SK-N-SH (cell line): ENCODE results near the gene MYO5C. TPM values are rescaled to one million over a fixed set of nuclear protein-coding genes. Genes with fewer than 3 reads are reported as not detected.

Source experiments
- CTCF ChIA-PET: fragments of 300-600, 350-600 bp; formaldehyde crosslinking; extraction: SDS; loops from one replicate; lab custom pipeline; 2021; lab: Yijun Ruan, JAX
- POLR2A ChIA-PET: fragments of 350-600 bp; sonication (Branson Sonifier 250); formaldehyde crosslinking; extraction: SDS; loops from one replicate; lab custom pipeline; 2020; ENCODE audit warnings: antibody characterized with exemption, inconsistent platforms; lab: Yijun Ruan, JAX
- DNase-seq: peaks from one replicate; pipeline ENCODE4 v3.0.0; 2012
- H2AFZ ChIP-seq: fragments of 200-600 bp; sonication (generic); 2 replicates; pipeline ENCODE4 v1.8.1; 2016; ENCODE audit warnings: antibody characterized with exemption, mild to moderate bottlenecking, low read depth
- H3F3A ChIP-seq: fragments of 200-600 bp; sonication (generic); replicated peaks from 2 replicates; pipeline ENCODE3; 2016; ENCODE audit warnings: antibody characterized with exemption, mild to moderate bottlenecking; ENCODE audit not compliant: insufficient read depth
- H3K27ac ChIP-seq, 2 experiments: fragments of 200-500 bp in 1 of 2; fragments of 200-600 bp in 1 of 2; sonication (Bioruptor generic) in 1 of 2; sonication (generic), shearing (Covaris generic) in 1 of 2; 2 replicates each; pipeline versions ENCODE4 v1.5.1 to v1.6.1; 2014 to 2016; ENCODE audit warnings: low read depth in 2 of 2, inconsistent platforms in 1 of 2, low read length in 1 of 2, mild to moderate bottlenecking in 1 of 2, mixed read lengths in 1 of 2
- H3K27me3 ChIP-seq: fragments of 200-600 bp; sonication (generic), shearing (Covaris generic); 2 replicates; pipeline ENCODE4 v1.6.1; 2016; ENCODE audit warnings: mixed run types; ENCODE audit not compliant: insufficient read depth
- H3K36me3 ChIP-seq, 2 experiments: fragments of 200-500 bp in 1 of 2; fragments of 200-600 bp in 1 of 2; sonication (Bioruptor generic) in 1 of 2; sonication (generic) in 1 of 2; replicated peaks in 1 of 2; 2 replicates each; pipeline versions ENCODE3 to v1.5.1; 2014 to 2016; ENCODE audit warnings: low read length in 1 of 2, mild to moderate bottlenecking in 1 of 2; ENCODE audit not compliant: insufficient read depth in 2 of 2, control insufficient read depth in 1 of 2
- H3K4me1 ChIP-seq, 2 experiments: fragments of 200-500 bp in 1 of 2; fragments of 200-600 bp in 1 of 2; sonication (Bioruptor generic) in 1 of 2; sonication (generic), shearing (Covaris generic) in 1 of 2; 2 replicates each; pipeline versions ENCODE4 v1.5.1 to v1.6.1; 2014 to 2016; ENCODE audit warnings: low read depth in 1 of 2, low read length in 1 of 2, mixed run types in 1 of 2; ENCODE audit not compliant: insufficient read depth in 2 of 2, control insufficient read depth in 1 of 2
- H3K4me2 ChIP-seq: fragments of 200-600 bp; sonication (generic), shearing (Covaris generic); 2 replicates; pipeline ENCODE4 v1.6.1; 2017; ENCODE audit warnings: mixed run types
- H3K4me3 ChIP-seq, 2 experiments: fragments of 200-500 bp in 1 of 2; fragments of 200-600 bp in 1 of 2; sonication (Bioruptor generic) in 1 of 2; sonication (generic), shearing (Covaris generic) in 1 of 2; 2 replicates each; pipeline versions ENCODE4 v1.5.1 to v1.8.1; 2014 to 2016; ENCODE audit warnings: low read depth in 2 of 2, inconsistent platforms in 1 of 2, low read length in 1 of 2, mild to moderate bottlenecking in 1 of 2, mixed read lengths in 1 of 2, moderate library complexity in 1 of 2
- H3K79me2 ChIP-seq: fragments of 200-600 bp; sonication (generic); 2 replicates; pipeline ENCODE4 v1.8.1; 2017; ENCODE audit warnings: mild to moderate bottlenecking; ENCODE audit not compliant: insufficient read depth
- H3K9ac ChIP-seq: fragments of 200-600 bp; sonication (generic); 2 replicates; pipeline ENCODE4 v1.6.1; 2017; ENCODE audit warnings: mixed run types
- H3K9me2 ChIP-seq: fragments of 200-600 bp; sonication (generic); 2 replicates; pipeline ENCODE4 v1.6.1; 2017; ENCODE audit warnings: mixed run types
- H3K9me3 ChIP-seq: fragments of 200-600 bp; sonication (generic); 2 replicates; pipeline ENCODE4 v1.6.1; 2017; ENCODE audit warnings: mixed run types, mild to moderate bottlenecking, moderate library complexity
- H4K20me1 ChIP-seq: fragments of 200-600 bp; sonication (generic); 2 replicates; pipeline ENCODE4 v1.6.1; 2017; ENCODE audit warnings: mild to moderate bottlenecking, mixed run types; ENCODE audit not compliant: insufficient read depth
- CHD2 ChIP-seq: fragments of 150-350 bp; IDR thresholded peaks from 2 replicates; pipeline ENCODE4 v1.6.1; 2018; ENCODE audit warnings: low read length; ENCODE audit not compliant: partially characterized antibody
- CTCF ChIP-seq: fragments of 200-600 bp; sonication (generic); IDR thresholded peaks from 2 replicates; pipeline ENCODE4 v1.6.1; 2017; ENCODE audit warnings: antibody characterized with exemption, mild to moderate bottlenecking, moderate library complexity
- EP300 ChIP-seq, 2 experiments: IDR thresholded peaks; 2 replicates each; pipeline versions ENCODE4 v1.4.0 to v1.6.1; 2012; ENCODE audit warnings: borderline replicate concordance in 1 of 2, low read depth in 1 of 2, low read length in 1 of 2
- FOSL2 ChIP-seq: IDR thresholded peaks from 2 replicates; pipeline ENCODE4 v1.4.0; 2012; ENCODE audit warnings: low read depth, mild to moderate bottlenecking, moderate library complexity, borderline replicate concordance
- FOXJ3 ChIP-seq: sonication (generic); formaldehyde crosslinking; IDR thresholded peaks from 2 replicates; pipeline ENCODE4 v1.5.1; 2020; ENCODE audit warnings: mild to moderate bottlenecking, missing genetic modification reagents
- IRF3 ChIP-seq: fragments of 150-350 bp; IDR thresholded peaks from 2 replicates; pipeline ENCODE4 v1.6.1; 2016; ENCODE audit warnings: mild to moderate bottlenecking, low read depth, low read length
- JUND ChIP-seq: IDR thresholded peaks from 2 replicates; pipeline ENCODE4 v1.4.0; 2012
- MAX ChIP-seq: IDR thresholded peaks from 2 replicates; pipeline ENCODE4 v1.4.0; 2012; ENCODE audit warnings: low read depth
- MEF2A ChIP-seq: IDR thresholded peaks from 2 replicates; pipeline ENCODE4 v1.4.0; 2012; ENCODE audit warnings: low read depth, borderline replicate concordance
- MXI1 ChIP-seq: IDR thresholded peaks from 2 replicates; pipeline ENCODE4 v1.6.1; 2012; ENCODE audit warnings: mild to moderate bottlenecking, low read depth, low read length, improper control_type of control experiment
- NFIC ChIP-seq: IDR thresholded peaks from 2 replicates; pipeline ENCODE4 v1.4.0; 2012; ENCODE audit warnings: borderline replicate concordance
- NRF1 ChIP-seq: IDR thresholded peaks from 2 replicates; pipeline ENCODE4 v1.6.1; 2012; ENCODE audit warnings: low read depth, mild to moderate bottlenecking, low read length
- POLR2AphosphoS5 ChIP-seq: IDR thresholded peaks from 2 replicates; pipeline ENCODE4 v1.6.1; 2012; ENCODE audit warnings: low read depth, low read length
- RAD21 ChIP-seq: IDR thresholded peaks from 2 replicates; pipeline ENCODE4 v1.6.1; 2012; ENCODE audit warnings: mild to moderate bottlenecking, low read length
- RCOR1 ChIP-seq: fragments of 150-350 bp; IDR thresholded peaks from 2 replicates; pipeline ENCODE4 v1.6.1; 2017; ENCODE audit warnings: antibody characterized with exemption, low read length
- REST ChIP-seq: IDR thresholded peaks from 2 replicates; pipeline ENCODE4 v1.6.1; 2012; ENCODE audit warnings: mild to moderate bottlenecking, low read depth, low read length, moderate library complexity
- RXRA ChIP-seq: IDR thresholded peaks from 2 replicates; pipeline ENCODE4 v1.4.0; 2012; ENCODE audit warnings: low read depth, mild to moderate bottlenecking, borderline replicate concordance
- SIN3A ChIP-seq: IDR thresholded peaks from 2 replicates; pipeline ENCODE4 v1.6.1; 2012; ENCODE audit warnings: low read depth, mild to moderate bottlenecking, low read length, moderate library complexity, borderline replicate concordance
- TEAD4 ChIP-seq: IDR thresholded peaks from 2 replicates; pipeline ENCODE4 v1.4.0; 2012; ENCODE audit warnings: mild to moderate bottlenecking, borderline replicate concordance; ENCODE audit not compliant: insufficient read depth
- YY1 ChIP-seq: IDR thresholded peaks from 2 replicates; pipeline ENCODE4 v1.4.0; 2012; ENCODE audit warnings: low read depth, mild to moderate bottlenecking
- WGBS: methylation state at CpG from one replicate; pipeline ENCODE4 v1.1.6; 2017; ENCODE audit warnings: low lambda C conversion rate; 5-methylcytosine and 5-hydroxymethylcytosine counted together
- polyA plus RNA-seq, 3 experiments: library from polyadenylated mRNA; depleted of rRNA; stranded (reverse); fragments of >200 nt; gene quantifications; 2 replicates each; pipeline ENCODE4 v1.2.3, GENCODE V29; 2012

The MYO5C gene
- polyA plus RNA-seq, 1 of the 3 experiments (the other 2 are of a cell fraction) = 0.99 TPM

GRCh38 chr15:52214553-52214952 lies 81.1 kb downstream of the MYO5C start:
- Histone ChIP-seq H3K36me3 (peaks cover 0 to 2% of the 10 kb centered on the region in 2 experiments), H2AFZ (no peak overlapping the region), H3K79me2 (no peaks in the 10 kb centered on the region), H3K9ac (no peak overlapping the region)
- TF ChIP-seq CTCF = no peak
- no peak for TF ChIP-seq IRF3
- TF ChIP-seq TEAD4 = no peak
- no peak for TF ChIP-seq SIN3A
- no peak for TF ChIP-seq FOXJ3
- TF ChIP-seq NFIC = no peak
- no peak for TF ChIP-seq MAX
- no peak for TF ChIP-seq FOSL2
- TF ChIP-seq RCOR1 = no peak
- no peak for TF ChIP-seq POLR2AphosphoS5
- no peak for TF ChIP-seq RXRA
- TF ChIP-seq RAD21 = no peak
- no peak for TF ChIP-seq REST
- no peak for TF ChIP-seq MXI1
- no peak for TF ChIP-seq YY1
- no peak for TF ChIP-seq CHD2
- no peak for TF ChIP-seq EP300 (IDR thresholded peaks at IDR 0.05; ENCODE audit: borderline replicate concordance in 1 of 2, low read depth in 1 of 2, low read length in 1 of 2)
- no peak for TF ChIP-seq NRF1
- TF ChIP-seq JUND = no peak
- no peak for TF ChIP-seq MEF2A
- TF ChIP-seq, all 33 proteins: peak for 0
- no peak overlapping the region for H3K27ac ChIP-seq
- no peak overlapping the region for H3K4me3 ChIP-seq
- ChIA-PET POLR2A (no interaction called here), CTCF (interaction anchor here (0.6 to 3.0 kb wide), 7 partner anchors 12 to 327 kb away, joined by 3 to 19 read pairs (median 4); no protein-coding TSS in a partner anchor)
- DNase-seq = no peak
- H4K20me1 ChIP-seq = no peaks in the 10 kb centered on the region
- H3K9me3 ChIP-seq = no peaks in the 10 kb centered on the region
- H3K27me3 ChIP-seq = no peaks in the 10 kb centered on the region
- no peaks in the 10 kb centered on the region for H3F3A ChIP-seq
- no peaks in the 10 kb centered on the region for H3K4me1 ChIP-seq
- 100% methylated on average over 1 of the region's 1 CpG for WGBS
- no peaks in the 10 kb centered on the region for H3K9me2 ChIP-seq
- H3K4me2 ChIP-seq = no peak overlapping the region
